HG03571 (cell line): ENCODE data around the gene CLDN5.

Source experiments
- ATAC-seq: cut with Tn5 transposase; IDR thresholded peaks from one replicate; pipeline ENCODE4 v1.9.1; 2021; ENCODE audit not compliant: unreplicated experiment

The CLDN5 gene

GRCh38 chr22:19523240-19524169 lies 705 bp downstream of the CLDN5 start:
- no peak for ATAC-seq

DNA sequence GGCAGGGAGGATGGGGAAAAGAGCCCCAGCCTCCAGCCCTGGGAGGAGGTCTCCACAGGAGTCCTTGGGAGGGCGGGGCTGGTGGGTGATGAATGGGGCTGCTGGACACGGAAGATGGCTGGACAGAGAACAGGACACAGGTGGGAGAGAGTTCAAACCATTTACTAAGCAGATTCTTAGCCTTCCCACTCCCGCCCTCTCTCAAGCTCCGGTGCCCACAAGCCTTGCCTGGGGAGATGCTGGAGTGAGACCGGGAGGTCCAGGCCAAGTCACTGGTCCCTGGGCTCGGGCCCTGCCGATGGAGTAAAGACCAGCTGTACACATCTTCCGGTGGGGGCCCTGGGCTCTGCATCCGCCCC lies 1.4 kb downstream of the CLDN5 start:
- ATAC-seq: no peak

- no peak for ATAC-seq
Measured at GRCh38 chr22:19522190-19522880, 1.9 kb downstream of the CLDN5 start.

- ATAC-seq: no peak
Measured at GRCh38 chr22:19520566-19521305, 3.5 kb downstream of the CLDN5 start.

- ATAC-seq: no peak
Measured at GRCh38 chr22:19520007-19520406, 4.2 kb downstream of the CLDN5 start.

DNA sequence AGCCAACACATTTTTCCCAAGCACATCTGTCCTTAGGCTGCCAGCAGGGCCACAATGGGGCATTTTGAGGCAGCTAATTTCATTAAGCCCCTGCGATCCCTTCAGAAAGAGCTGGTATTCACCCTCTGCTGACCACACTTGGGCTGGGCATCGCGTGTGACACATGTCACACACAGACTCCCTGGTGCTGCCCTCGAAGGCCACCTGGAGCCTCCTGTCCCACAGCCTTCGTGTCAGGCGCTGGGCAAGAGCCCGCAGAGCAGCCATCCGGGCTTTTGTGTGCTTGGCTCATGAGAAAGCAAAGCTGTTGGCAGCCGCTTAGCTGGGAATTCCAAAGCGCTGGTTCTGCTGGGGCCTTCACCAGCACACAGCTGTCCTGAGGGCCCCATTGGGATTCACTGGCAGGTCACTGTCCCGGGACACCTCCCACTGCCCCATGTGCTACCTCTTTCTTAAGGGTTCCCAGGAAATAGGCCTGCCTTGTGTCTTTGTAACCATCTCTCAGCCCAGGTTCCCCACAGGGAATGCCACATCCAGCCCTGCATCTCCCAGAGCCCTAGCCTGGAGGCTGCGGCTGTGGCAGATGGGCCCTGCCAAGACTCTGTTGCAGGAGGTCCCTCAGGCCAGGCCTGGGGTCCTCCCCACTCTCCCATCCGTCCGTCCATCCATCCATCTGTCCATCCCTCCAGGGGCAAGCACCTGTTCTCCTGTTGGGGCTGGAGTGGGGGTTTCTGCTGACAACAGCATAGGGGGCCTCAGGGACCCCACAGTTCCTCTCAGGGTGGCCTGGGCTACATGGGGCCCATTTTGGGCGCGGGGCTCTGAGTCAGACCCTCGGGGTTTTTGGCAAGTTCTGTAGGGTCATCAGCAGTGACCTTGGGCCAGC lies 4.9 kb downstream of the CLDN5 start:
- no peak for ATAC-seq

- no peak for ATAC-seq
Measured at GRCh38 chr22:19518635-19519034, 5.6 kb downstream of the CLDN5 start.

- no peak for ATAC-seq
Measured at GRCh38 chr22:19517919-19518611, 6.1 kb downstream of the CLDN5 start.

DNA sequence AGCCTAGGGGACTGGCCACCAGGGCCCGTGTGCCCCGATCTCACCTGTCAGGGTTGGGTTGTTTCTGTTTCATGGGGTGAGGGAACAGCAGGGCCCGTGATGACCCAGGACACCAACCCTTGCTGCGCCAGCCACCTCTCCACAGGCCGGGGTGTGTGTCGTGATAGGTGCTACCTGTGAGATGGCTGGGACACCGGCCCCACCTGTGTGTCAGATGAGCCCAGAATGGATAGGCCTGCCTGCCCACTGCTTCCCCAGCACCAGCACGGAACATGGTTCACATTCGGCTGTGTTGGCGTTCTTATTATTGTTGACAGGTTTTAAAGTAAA lies 7.1 kb downstream of the CLDN5 start:
- ATAC-seq: no peak

DNA sequence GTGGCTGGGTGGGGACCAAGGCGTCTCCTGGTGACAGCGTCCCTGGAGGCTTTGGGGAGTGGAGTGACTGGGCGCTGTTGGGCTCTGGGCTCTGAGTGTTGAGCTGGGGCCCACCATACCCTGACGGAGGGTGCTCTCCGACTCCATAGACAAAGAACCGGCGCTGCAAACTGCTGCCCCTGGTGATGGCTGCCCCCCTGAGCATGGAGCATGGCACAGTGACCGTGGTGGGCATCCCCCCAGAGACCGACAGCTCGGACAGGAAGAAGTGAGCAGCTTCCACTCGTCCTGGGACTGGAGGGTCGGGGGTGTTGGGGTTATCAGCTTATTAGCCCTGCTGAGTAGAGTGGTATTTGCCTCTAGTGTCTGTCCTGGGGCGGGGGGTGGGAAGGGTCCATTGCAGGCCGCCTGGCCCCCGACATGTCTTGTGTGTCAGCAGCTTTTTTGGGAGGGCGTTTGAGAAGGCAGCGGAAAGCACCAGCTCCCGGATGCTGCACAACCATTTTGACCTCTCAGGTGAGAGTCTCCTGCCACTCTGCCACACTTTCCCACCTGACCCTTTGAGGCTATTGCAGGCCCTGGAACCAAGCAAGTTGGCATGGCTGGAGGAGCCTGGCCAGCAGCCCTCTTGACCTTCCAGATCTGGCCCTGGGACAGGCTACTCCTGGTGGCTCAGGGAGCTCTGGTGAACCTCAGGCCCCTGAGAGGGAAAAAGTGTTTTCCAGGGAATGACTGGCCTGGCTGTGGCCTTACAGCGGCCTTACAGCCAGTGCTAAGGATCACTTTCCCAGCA lies 7.6 kb downstream of the CLDN5 start:
- no peak for ATAC-seq

- ATAC-seq: no peak
Measured at GRCh38 chr22:19515654-19516377, 8.4 kb downstream of the CLDN5 start.

GRCh38 chr22:19514831-19515565 lies 9.2 kb downstream of the CLDN5 start:
- no peak for ATAC-seq

DNA sequence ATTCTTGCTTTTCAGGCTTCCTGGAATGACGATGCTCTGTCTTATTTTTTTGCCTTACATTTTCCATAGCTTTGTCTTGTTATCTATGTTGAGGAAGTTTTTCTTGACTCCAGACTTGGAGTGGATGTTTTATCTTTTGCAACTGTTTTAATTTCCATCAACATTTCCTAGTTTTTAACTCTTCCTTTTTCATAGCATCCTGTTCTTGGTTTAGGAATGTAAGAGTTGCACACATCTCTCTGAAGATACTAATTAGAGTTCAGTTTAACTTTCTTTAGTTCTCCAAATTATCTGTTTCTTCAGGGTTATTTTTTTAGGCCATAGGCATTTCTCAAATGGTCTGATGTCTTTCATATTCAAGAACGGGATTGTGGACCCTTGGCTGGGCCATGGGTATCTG lies 10.4 kb downstream of the CLDN5 start:
- no peak for ATAC-seq

DNA sequence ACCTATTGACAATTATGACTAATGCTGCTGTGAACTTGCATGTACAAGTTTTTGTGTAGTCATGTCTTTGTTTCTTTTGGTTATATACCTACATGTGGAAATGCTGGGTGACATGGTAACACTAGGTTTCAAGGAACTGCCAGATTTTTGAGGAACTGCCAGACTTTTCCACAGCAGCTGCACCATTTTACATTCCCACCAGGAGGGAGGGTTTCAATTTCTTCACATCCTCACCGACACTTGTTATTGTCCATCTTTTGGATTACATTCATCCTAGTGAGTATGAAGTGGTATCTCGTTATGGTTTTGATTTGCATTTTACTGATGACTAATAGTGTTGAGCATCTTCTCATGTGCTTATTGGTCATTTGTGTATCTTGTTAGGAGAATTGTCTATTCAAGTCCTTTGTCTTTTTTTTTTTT lies 13.3 kb downstream of the CLDN5 start:
- no peak for ATAC-seq

GRCh38 chr22:19509923-19510322 lies 14.3 kb downstream of the CLDN5 start:
- ATAC-seq: no peak

DNA sequence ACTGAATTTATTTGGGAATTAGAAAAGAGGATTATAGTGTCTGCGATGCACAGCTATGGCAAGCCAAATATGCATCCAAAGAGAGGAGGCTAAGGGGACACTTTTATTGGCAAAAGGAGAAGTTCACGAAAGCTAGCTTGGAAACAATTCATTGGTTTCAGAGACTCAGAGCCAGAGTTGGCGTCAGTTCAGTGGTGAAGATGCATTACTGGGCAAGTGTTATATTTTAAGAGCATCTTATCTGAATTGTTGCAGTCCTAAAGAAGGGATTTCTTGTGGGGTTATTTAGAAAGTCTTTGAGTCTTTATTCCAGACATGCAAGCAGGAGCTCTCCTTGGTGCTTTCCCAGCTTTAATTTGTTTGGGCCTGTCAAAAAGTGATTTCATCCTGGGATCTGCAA lies 15.0 kb downstream of the CLDN5 start:
- ATAC-seq: no peak

- no peak for ATAC-seq
Measured at GRCh38 chr22:19508024-19508776, 16.0 kb downstream of the CLDN5 start.

- ATAC-seq: no peak
Measured at GRCh38 chr22:19507534-19507861, 16.7 kb downstream of the CLDN5 start.
